WTC11 (cell line): ENCODE measurements around the gene IRX3.

ENCODE experiments used
- KAT7 ChIP-seq: sonication (generic); formaldehyde crosslinking; IDR thresholded peaks from 2 replicates; pipeline ENCODE4 v1.8.1; 2023; ENCODE audit warnings: missing genetic modification reagents, mild to moderate bottlenecking, borderline replicate concordance
- NR3C1 ChIP-seq: sonication (generic); formaldehyde crosslinking; conservative IDR thresholded peaks from 2 replicates; pipeline ENCODE4 v1.8.1; 2023; ENCODE audit warnings: low read depth, mild to moderate bottlenecking, missing genetic modification reagents
- TEAD4 ChIP-seq: sonication (generic); formaldehyde crosslinking; IDR thresholded peaks from 2 replicates; pipeline ENCODE4 v1.8.0; 2022; ENCODE audit warnings: mild to moderate bottlenecking, missing genetic modification reagents

DNA sequence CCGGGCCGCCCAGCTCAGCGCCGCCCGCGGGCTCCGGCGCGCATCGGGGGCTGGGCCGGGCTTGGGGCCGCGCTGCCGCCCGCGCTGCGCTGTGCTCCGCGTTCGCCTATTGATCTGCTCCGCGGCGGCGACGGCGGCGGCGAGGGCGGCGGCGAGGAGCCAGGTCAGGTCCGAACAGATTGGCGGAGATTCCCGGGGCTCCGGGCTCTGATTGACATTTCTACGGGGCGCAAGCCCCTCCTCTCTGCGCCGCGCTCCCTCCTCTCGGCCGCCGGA is 559 bp downstream of the IRX3 start:
- no peak for TF ChIP-seq TEAD4 (CRISPR knock-in tag)
- no peak for TF ChIP-seq NR3C1 (CRISPR knock-in tag)
- TF ChIP-seq KAT7, result no peak
